Loucy (cell line): ENCODE measurements around the gene SSUH2.

Source experiments
- EZH2phosphoT487 ChIP-seq: fragments of 200-600 bp; IDR thresholded peaks from 2 replicates; pipeline ENCODE4 v1.6.1; 2018; ENCODE audit warnings: antibody characterized with exemption, mild to moderate bottlenecking, moderate library complexity, borderline replicate concordance
- TF ChIP-seq, protein P1 (sequence below): fragments of 200-600 bp; sonication (generic); conservative IDR thresholded peaks from 2 replicates; pipeline ENCODE4 v1.5.1; 2014; ENCODE audit warnings: mild to moderate bottlenecking, antibody characterized with exemption, low read length

- TF ChIP-seq, protein P1, sequence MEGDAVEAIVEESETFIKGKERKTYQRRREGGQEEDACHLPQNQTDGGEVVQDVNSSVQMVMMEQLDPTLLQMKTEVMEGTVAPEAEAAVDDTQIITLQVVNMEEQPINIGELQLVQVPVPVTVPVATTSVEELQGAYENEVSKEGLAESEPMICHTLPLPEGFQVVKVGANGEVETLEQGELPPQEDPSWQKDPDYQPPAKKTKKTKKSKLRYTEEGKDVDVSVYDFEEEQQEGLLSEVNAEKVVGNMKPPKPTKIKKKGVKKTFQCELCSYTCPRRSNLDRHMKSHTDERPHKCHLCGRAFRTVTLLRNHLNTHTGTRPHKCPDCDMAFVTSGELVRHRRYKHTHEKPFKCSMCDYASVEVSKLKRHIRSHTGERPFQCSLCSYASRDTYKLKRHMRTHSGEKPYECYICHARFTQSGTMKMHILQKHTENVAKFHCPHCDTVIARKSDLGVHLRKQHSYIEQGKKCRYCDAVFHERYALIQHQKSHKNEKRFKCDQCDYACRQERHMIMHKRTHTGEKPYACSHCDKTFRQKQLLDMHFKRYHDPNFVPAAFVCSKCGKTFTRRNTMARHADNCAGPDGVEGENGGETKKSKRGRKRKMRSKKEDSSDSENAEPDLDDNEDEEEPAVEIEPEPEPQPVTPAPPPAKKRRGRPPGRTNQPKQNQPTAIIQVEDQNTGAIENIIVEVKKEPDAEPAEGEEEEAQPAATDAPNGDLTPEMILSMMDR: no peak
- TF ChIP-seq EZH2phosphoT487: no peak
Observed at GRCh38 chr3:8650583-8651416, 6.2 kb upstream of the SSUH2 start.
